ENCODE results near the gene INTS15.

DNA sequence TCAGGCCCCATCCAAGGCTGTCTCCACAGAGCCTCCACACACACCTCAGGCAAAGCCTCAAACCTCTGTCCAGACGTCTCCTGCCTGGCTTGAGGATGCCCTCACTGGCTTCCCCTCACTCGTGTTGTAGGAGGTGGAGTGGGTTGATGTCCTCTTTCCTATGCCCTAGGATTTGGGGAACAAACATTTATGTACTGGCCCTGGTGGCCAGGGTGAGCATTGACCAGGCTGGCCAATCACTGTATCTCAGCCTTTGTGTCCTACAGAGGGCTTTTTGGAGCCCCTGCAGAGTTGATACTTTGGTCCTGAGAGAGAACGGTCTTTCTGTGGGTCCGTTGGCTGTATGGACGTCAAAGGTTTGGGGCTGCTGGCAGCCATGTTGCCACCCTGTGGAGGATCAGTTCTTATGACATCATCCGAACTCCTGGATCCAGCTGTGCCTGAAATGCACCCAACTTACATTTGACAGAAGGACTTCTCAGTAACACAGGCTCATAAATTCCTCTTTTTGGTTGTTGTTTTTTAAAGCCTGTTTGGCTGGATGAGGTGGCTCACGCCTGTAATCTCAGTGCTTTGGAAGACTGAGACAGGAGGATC lies 36.3 kb upstream of the INTS15 start:
- TF ChIP-seq, protein P1, sequence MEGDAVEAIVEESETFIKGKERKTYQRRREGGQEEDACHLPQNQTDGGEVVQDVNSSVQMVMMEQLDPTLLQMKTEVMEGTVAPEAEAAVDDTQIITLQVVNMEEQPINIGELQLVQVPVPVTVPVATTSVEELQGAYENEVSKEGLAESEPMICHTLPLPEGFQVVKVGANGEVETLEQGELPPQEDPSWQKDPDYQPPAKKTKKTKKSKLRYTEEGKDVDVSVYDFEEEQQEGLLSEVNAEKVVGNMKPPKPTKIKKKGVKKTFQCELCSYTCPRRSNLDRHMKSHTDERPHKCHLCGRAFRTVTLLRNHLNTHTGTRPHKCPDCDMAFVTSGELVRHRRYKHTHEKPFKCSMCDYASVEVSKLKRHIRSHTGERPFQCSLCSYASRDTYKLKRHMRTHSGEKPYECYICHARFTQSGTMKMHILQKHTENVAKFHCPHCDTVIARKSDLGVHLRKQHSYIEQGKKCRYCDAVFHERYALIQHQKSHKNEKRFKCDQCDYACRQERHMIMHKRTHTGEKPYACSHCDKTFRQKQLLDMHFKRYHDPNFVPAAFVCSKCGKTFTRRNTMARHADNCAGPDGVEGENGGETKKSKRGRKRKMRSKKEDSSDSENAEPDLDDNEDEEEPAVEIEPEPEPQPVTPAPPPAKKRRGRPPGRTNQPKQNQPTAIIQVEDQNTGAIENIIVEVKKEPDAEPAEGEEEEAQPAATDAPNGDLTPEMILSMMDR (IDR thresholded peaks at IDR 0.05; ENCODE audit: insufficient read depth, low read depth, low read length), result no peak
- TF ChIP-seq EZH2 (IDR thresholded peaks at IDR 0.05; ENCODE audit: insufficient read depth, low read length), result no peak

Measured in astrocyte (in vitro differentiated cells and primary cell).